Caco-2 (cell line): ENCODE results near the gene DEPDC5. TPM values are rescaled to one million over a fixed set of nuclear protein-coding genes. Genes with fewer than 3 reads are reported as not detected.

ENCODE experiments used
- BruUV-seq: library from RNA; stranded (reverse); fragments of 400-500 nt; replicated peaks from 2 replicates; lab custom pipeline; 2021; lab: Mats Ljungman, UMichigan
- CTCF ChIA-PET: fragments of 300-600 bp; sonication (Branson Sonifier 250); formaldehyde crosslinking; loops from one replicate; lab custom pipeline; 2022; ENCODE audit warnings: antibody characterized with exemption; lab: Charles Lee
- POLR2A ChIA-PET: fragments of 300-600 bp; sonication (Branson Sonifier 250); formaldehyde crosslinking; loops from one replicate; lab custom pipeline; 2022; ENCODE audit warnings: antibody characterized with exemption; lab: Charles Lee
- DNase-seq, 2 experiments: peaks; one replicate each; pipeline versions ENCODE4 v3.0.0 to v3.0.0-alpha.2; 2020 to 2022
- H3K27me3 ChIP-seq: replicated peaks from 2 replicates; pipeline ENCODE4 v1.6.0; 2011; ENCODE audit warnings: low read length; ENCODE audit not compliant: control insufficient read depth, insufficient read depth
- H3K36me3 ChIP-seq: 2 replicates; pipeline ENCODE4 v1.5.1; 2011; ENCODE audit warnings: low read length; ENCODE audit not compliant: control insufficient read depth, insufficient read depth
- H3K4me1 ChIP-seq: fragments of 250-450 bp; sonication (Bioruptor Pico); 2 replicates; pipeline ENCODE4 v1.5.1; 2020; ENCODE audit warnings: mild to moderate bottlenecking
- H3K4me3 ChIP-seq: 2 replicates; pipeline ENCODE4 v1.5.1; 2011; ENCODE audit warnings: low read depth, mild to moderate bottlenecking, control low read depth, low read length
- H3K9me3 ChIP-seq: fragments of 250-450 bp; sonication (Bioruptor Pico); 2 replicates; pipeline ENCODE4 v1.5.1; 2020; ENCODE audit warnings: mild to moderate bottlenecking, moderate library complexity
- H3K27ac Mint-ChIP-seq: one replicate; pipeline ENCODE4 v1.8.0; 2022; ENCODE audit warnings: mixed read lengths; ENCODE audit not compliant: unreplicated experiment
- H3K27me3 Mint-ChIP-seq: one replicate; pipeline ENCODE4 v1.8.0; 2022; ENCODE audit warnings: mixed read lengths; ENCODE audit not compliant: insufficient read depth, unreplicated experiment
- H3K36me3 Mint-ChIP-seq: one replicate; pipeline ENCODE4 v1.8.0; 2022; ENCODE audit warnings: mild to moderate bottlenecking, mixed read lengths; ENCODE audit not compliant: insufficient read depth, unreplicated experiment
- H3K4me1 Mint-ChIP-seq: one replicate; pipeline ENCODE4 v1.8.0; 2022; ENCODE audit warnings: low read depth, mixed read lengths; ENCODE audit not compliant: unreplicated experiment
- H3K4me3 Mint-ChIP-seq: one replicate; pipeline ENCODE4 v1.8.0; 2022; ENCODE audit warnings: mild to moderate bottlenecking, moderate library complexity, mixed read lengths; ENCODE audit not compliant: unreplicated experiment
- H3K9me3 Mint-ChIP-seq: one replicate; pipeline ENCODE4 v1.8.0; 2022; ENCODE audit warnings: mixed read lengths; ENCODE audit not compliant: unreplicated experiment
- intact Hi-C: fragments of 100-400 bp; cut with micrococcal nuclease; formaldehyde crosslinking; loops from one replicate; pipeline ENCODE4 v1.10.0; 2022; ENCODE audit not compliant: unreplicated experiment
- total RNA-seq: library from RNA; stranded (reverse); gene quantifications from 2 replicates; pipeline ENCODE4 v1.2.3, GENCODE V29; 2022
- TF ChIP-seq, protein P1 (sequence below), 2 experiments: fragments of 200-600 bp in 1 of 2; IDR thresholded peaks; 1 replicate in 1 of 2; 2 replicates in 1 of 2; pipeline versions ENCODE4 v1.5.1 to v1.8.0; 2011 to 2022; ENCODE audit warnings: antibody characterized with exemption in 1 of 2, control low read depth in 1 of 2, inconsistent platforms in 1 of 2, low read depth in 1 of 2, low read length in 1 of 2, mild to moderate bottlenecking in 1 of 2, moderate library complexity in 1 of 2; ENCODE audit not compliant: insufficient read depth in 1 of 2, severe bottlenecking in 1 of 2, unreplicated experiment in 1 of 2

DEPDC5 gene
- total RNA-seq, 1 experiment from 2014 or later = 19.4 TPM

GRCh38 chr22:31848411-31848810, 94.6 kb downstream of the DEPDC5 start:
- peaks cover 39% of the 10 kb centered on the region for H3K36me3 Mint-ChIP-seq
- intact Hi-C loops = no loop called here
- CTCF ChIA-PET = no interaction called here
- Histone ChIP-seq H3K36me3 (no peaks in the 10 kb centered on the region; the same call in none of the 2 replicates), H3K4me3 (no peak overlapping the region), H3K27me3 (no peaks in the 10 kb centered on the region), H3K9me3 (no peaks in the 10 kb centered on the region), H3K4me1 (no peaks in the 10 kb centered on the region)
- POLR2A ChIA-PET = no interaction called here
- H3K27me3 Mint-ChIP-seq = no peaks in the 10 kb centered on the region
- H3K4me3 Mint-ChIP-seq = no peak overlapping the region
- H3K4me1 Mint-ChIP-seq = no peaks in the 10 kb centered on the region
- no peak for DNase-seq
- BruUV-seq = no TSS peak
- TF ChIP-seq, protein P1, sequence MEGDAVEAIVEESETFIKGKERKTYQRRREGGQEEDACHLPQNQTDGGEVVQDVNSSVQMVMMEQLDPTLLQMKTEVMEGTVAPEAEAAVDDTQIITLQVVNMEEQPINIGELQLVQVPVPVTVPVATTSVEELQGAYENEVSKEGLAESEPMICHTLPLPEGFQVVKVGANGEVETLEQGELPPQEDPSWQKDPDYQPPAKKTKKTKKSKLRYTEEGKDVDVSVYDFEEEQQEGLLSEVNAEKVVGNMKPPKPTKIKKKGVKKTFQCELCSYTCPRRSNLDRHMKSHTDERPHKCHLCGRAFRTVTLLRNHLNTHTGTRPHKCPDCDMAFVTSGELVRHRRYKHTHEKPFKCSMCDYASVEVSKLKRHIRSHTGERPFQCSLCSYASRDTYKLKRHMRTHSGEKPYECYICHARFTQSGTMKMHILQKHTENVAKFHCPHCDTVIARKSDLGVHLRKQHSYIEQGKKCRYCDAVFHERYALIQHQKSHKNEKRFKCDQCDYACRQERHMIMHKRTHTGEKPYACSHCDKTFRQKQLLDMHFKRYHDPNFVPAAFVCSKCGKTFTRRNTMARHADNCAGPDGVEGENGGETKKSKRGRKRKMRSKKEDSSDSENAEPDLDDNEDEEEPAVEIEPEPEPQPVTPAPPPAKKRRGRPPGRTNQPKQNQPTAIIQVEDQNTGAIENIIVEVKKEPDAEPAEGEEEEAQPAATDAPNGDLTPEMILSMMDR (IDR thresholded peaks at IDR 0.05; ENCODE audit: insufficient read depth in 1 of 2, low read depth in 1 of 2, low read length in 1 of 2, severe bottlenecking in 1 of 2, unreplicated experiment in 1 of 2) = no peak
- H3K27ac Mint-ChIP-seq = no peak overlapping the region
- no peaks in the 10 kb centered on the region for H3K9me3 Mint-ChIP-seq

- H3K4me1 Mint-ChIP-seq = no peaks in the 10 kb centered on the region
- no peak overlapping the region for H3K27ac Mint-ChIP-seq
- TF ChIP-seq, protein P1 (IDR thresholded peaks at IDR 0.05; ENCODE audit: insufficient read depth in 1 of 2, low read depth in 1 of 2, low read length in 1 of 2, severe bottlenecking in 1 of 2, unreplicated experiment in 1 of 2) = no peak
- CTCF ChIA-PET = no interaction called here
- no peaks in the 10 kb centered on the region; the same call in 1 of the 2 replicates for H3K36me3 ChIP-seq
- DNase-seq = no peak
- no peak overlapping the region for H3K4me3 ChIP-seq
- no peaks in the 10 kb centered on the region for H3K27me3 Mint-ChIP-seq
- no peaks in the 10 kb centered on the region for H3K9me3 Mint-ChIP-seq
- POLR2A ChIA-PET = no interaction called here
- intact Hi-C loops = no loop called here
- no TSS peak for BruUV-seq
- H3K36me3 Mint-ChIP-seq = peaks cover 37% of the 10 kb centered on the region
- H3K4me1 ChIP-seq = no peaks in the 10 kb centered on the region
- H3K27me3 ChIP-seq = no peaks in the 10 kb centered on the region
- H3K4me3 Mint-ChIP-seq = no peak overlapping the region
- H3K9me3 ChIP-seq = no peaks in the 10 kb centered on the region
These were observed 96.3 kb downstream of the DEPDC5 start for GRCh38 chr22:31850135-31850534.

DNA sequence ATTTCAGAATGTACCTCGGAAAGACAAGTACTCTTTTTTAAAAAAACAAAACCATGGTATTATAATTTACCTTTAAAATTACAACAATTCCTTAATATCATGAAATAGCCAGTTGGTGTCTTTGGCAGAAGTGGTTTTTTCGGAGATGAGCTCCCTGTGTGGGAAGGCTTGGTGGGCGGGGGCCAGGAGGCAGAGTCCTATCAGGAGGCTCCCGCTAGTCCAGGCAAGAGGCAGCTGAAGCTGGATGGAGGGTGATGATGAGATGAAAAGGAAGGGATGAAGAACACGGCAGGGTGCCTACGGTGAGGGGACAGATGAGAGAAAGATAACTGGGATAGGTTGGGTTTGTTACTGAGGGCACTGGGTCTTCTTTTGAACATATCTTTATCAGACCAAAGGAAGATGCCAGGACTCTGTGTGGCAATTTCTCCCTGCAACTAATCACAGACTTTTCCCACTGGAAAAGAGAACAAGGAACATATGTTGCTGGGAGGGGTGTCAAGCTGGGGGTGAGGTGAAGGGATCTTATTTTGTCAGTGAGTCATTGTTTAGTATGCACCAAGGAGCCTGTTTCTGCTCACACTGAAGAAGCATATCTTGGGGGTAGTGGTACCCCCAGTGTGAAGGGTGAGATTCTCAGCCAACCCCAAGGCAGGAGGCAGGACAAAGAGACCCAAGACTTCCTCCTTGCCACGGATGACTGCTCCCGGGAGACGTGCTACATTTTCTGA, 99.0 kb downstream of the DEPDC5 start:
- no peaks in the 10 kb centered on the region for H3K27me3 Mint-ChIP-seq
- H3K9me3 Mint-ChIP-seq = no peaks in the 10 kb centered on the region
- no TSS peak for BruUV-seq
- H3K4me3 Mint-ChIP-seq = no peak overlapping the region
- POLR2A ChIA-PET = no interaction called here
- no peak overlapping the region for H3K27ac Mint-ChIP-seq
- CTCF ChIA-PET = no interaction called here
- Histone ChIP-seq H3K4me1 (no peaks in the 10 kb centered on the region), H3K36me3 (no peaks in the 10 kb centered on the region), H3K4me3 (no peak overlapping the region), H3K9me3 (no peaks in the 10 kb centered on the region), H3K27me3 (no peaks in the 10 kb centered on the region)
- peaks cover 18% of the 10 kb centered on the region for H3K36me3 Mint-ChIP-seq
- intact Hi-C loops = no loop called here
- DNase-seq = no peak
- TF ChIP-seq, protein P1 (IDR thresholded peaks at IDR 0.05; ENCODE audit: insufficient read depth in 1 of 2, low read depth in 1 of 2, low read length in 1 of 2, severe bottlenecking in 1 of 2, unreplicated experiment in 1 of 2) = no peak
- H3K4me1 Mint-ChIP-seq = no peaks in the 10 kb centered on the region
